Lung (tissue), 12 donors: ENCODE measurements around the gene GIPC3. TPM values are rescaled to one million over a fixed set of nuclear protein-coding genes. Genes with fewer than 3 reads are reported as not detected.

ENCODE experiments used
- ATAC-seq: fragments of 200-7000 bp; cut with Tn5 transposase; one replicate; pipeline ENCODE4 v1.9.1; 2020; ENCODE audit warnings: moderate number of reproducible peaks; ENCODE audit not compliant: insufficient read depth, low FRiP score
- DNase-seq, 3 donors: peaks; one replicate each; pipeline ENCODE4 v3.0.0-alpha.2; 2013 to 2017
- H3K27ac ChIP-seq, 2 donors: one replicate each; pipeline ENCODE4 v1.5.1; 2013; ENCODE audit warnings: mild to moderate bottlenecking in 2 of 2, moderate library complexity in 2 of 2, control low read depth in 1 of 2, inconsistent platforms in 1 of 2, low read depth in 1 of 2, low read length in 1 of 2
- H3K27me3 ChIP-seq, 3 donors: one replicate each; pipeline ENCODE4 v1.5.1; 2013; ENCODE audit warnings: low read length in 2 of 3; ENCODE audit not compliant: control insufficient read depth in 3 of 3, insufficient read depth in 3 of 3
- H3K36me3 ChIP-seq, 4 donors: one replicate each; pipeline ENCODE4 v1.5.1; 2013; ENCODE audit warnings: low read length in 4 of 4, mild to moderate bottlenecking in 1 of 4, moderate library complexity in 1 of 4; ENCODE audit not compliant: control insufficient read depth in 4 of 4, insufficient read depth in 4 of 4
- H3K4me1 ChIP-seq, 5 donors: one replicate each; pipeline ENCODE4 v1.5.1; 2013; ENCODE audit warnings: low read length in 5 of 5, mild to moderate bottlenecking in 2 of 5, moderate library complexity in 1 of 5; ENCODE audit not compliant: control insufficient read depth in 5 of 5, insufficient read depth in 5 of 5
- H3K4me3 ChIP-seq: one replicate; pipeline ENCODE4 v1.5.1; 2013; ENCODE audit warnings: mild to moderate bottlenecking, control low read depth, moderate library complexity
- H3K9ac ChIP-seq, 2 donors: one replicate each; pipeline ENCODE4 v1.5.1; 2013; ENCODE audit warnings: low read length in 2 of 2, control low read depth in 1 of 2; ENCODE audit not compliant: insufficient read depth in 1 of 2
- H3K9me3 ChIP-seq, 4 donors: one replicate each; pipeline ENCODE4 v1.5.1; 2013; ENCODE audit warnings: low read length in 3 of 4, mild to moderate bottlenecking in 1 of 4, moderate library complexity in 1 of 4; ENCODE audit not compliant: control insufficient read depth in 4 of 4, insufficient read depth in 3 of 4
- CTCF ChIP-seq: IDR thresholded peaks from 2 replicates; pipeline ENCODE4 v1.5.1; 2012; ENCODE audit warnings: mild to moderate bottlenecking; ENCODE audit errors: control extremely low read depth, extremely low read depth
- WGBS, 2 donors: extraction: QIAGEN DNeasy Blood & Tissue Kit; methylation state at CpG; one replicate each; pipeline ENCODE4 v1.1.7; 2013; 5-methylcytosine and 5-hydroxymethylcytosine counted together
- polyA plus RNA-seq, 2 donors: library from polyadenylated mRNA; stranded (reverse); fragments of 200-250 nt; gene quantifications; one replicate each; pipeline ENCODE4 v1.2.1, GENCODE V29; 2013
- total RNA-seq, 2 donors: library from RNA; depleted of rRNA in 1 of 2; stranded (reverse); fragments of >200 nt in 1 of 2; gene quantifications; one replicate each; pipeline ENCODE4 v1.2.1, GENCODE V29; 2014 to 2021
- donor health status: control.
- donor health status: control.
- donor health status: Bipolar disorder and iron deficiency.
- donor health status: healthy.
- donor health status: DM: yes; HTN: yes; CAD: no.

The GIPC3 gene
- total and polyA plus RNA-seq, 4 donors, result 1.6 to 2.1 (median 1.9) TPM

- Histone ChIP-seq H3K9ac (no peak overlapping the region), H3K27ac (no peak overlapping the region), H3K36me3 (peaks cover 0 to 59% (median 9%) of the 10 kb centered on the region in 4 donors), H3K4me3 (no peak overlapping the region), H3K9me3 (no peaks in the 10 kb centered on the region), H3K27me3 (no peaks in the 10 kb centered on the region), H3K4me1 (peaks cover 0 to 20% (median 9%) of the 10 kb centered on the region in 5 donors)
- 27 to 56% methylated on average over 19 of the region's 19 CpGs for WGBS, 2 donors
- DNase-seq (no peak), ATAC-seq (no peak)
- no peak for TF ChIP-seq CTCF
These were observed 32.2 kb downstream of the GIPC3 start for GRCh38 chr19:3617463-3617862.

GRCh38 chr19:3618144-3618810, 33.0 kb downstream of the GIPC3 start:
- ATAC-seq (peak; percentile 63), DNase-seq (peak; percentile 59 to 80 (median 75))
- H3K9me3 ChIP-seq, result no peaks in the 10 kb centered on the region
- H3K4me3 ChIP-seq, result no peak overlapping the region
- no peak overlapping the region for H3K9ac ChIP-seq
- TF ChIP-seq CTCF, result peak; percentile 54
- H3K4me1 ChIP-seq, result peaks cover 0 to 17% (median 7%) of the 10 kb centered on the region in 5 donors
- no peak overlapping the region for H3K27ac ChIP-seq
- peaks cover 0 to 57% (median 8%) of the 10 kb centered on the region in 4 donors for H3K36me3 ChIP-seq
- no peaks in the 10 kb centered on the region for H3K27me3 ChIP-seq
- 49 to 60% methylated on average over 30 to 31 of the region's 31 CpGs for WGBS, 2 donors

GRCh38 chr19:3618811-3619630, 33.7 kb downstream of the GIPC3 start:
- no peak for TF ChIP-seq CTCF
- DNase-seq, result no peak
- Histone ChIP-seq H3K27me3 (no peaks in the 10 kb centered on the region), H3K9me3 (no peaks in the 10 kb centered on the region), H3K36me3 (peaks cover 0 to 56% (median 8%) of the 10 kb centered on the region in 4 donors), H3K4me3 (no peak overlapping the region), H3K27ac (no peak overlapping the region), H3K4me1 (peaks cover 0 to 10% (median 3%) of the 10 kb centered on the region in 5 donors), H3K9ac (no peak overlapping the region)
- WGBS, 2 donors, result 90 to 91% methylated on average over 30 to 31 of the region's 31 CpGs
- no peak for ATAC-seq
